ENCODE measurements around the gene NLGN2.
"Not testable (repeated sequence)": the region's sequence is repeated elsewhere in the genome, so short reads cannot be mapped to it uniquely, and the experiment has no call there.

Gene NLGN2

DNA sequence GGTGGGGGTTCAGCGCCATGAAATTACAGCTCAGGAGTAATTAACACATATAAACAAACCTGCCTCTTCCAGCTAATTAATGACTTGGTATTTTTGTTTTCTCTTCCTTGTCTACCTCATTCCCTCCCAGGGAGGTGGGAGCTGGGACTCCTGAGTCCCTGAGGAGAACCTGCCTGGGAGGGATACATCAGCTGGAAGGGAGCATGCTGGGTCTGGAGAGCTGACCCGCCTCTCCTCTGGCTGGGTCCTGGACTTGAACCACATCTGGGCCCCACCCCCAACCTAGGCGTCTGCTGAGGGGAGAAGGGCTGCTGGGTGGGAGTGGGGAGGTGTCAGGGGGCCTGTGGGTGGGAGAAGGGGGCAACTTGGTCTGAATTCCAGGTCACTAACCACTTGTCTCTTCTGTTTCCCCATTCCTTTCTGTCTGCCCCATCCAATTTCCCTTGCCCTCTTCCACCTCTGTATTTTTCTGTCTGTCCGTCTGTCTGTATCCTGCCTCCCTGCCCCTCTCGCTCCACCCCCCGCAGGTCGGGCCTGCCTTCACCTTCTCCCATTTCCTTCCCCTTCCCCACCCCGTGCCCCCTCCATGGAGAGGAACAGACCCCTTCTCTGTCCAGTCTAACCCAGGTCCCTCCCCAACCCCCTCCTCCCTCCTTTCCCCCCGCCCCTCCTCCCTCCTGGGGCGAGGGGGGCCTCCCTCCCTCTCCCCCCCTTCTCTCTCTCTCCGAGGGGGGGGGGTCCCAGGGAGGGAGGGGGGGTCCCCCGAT lies at the start of gene NLGN2:
NLGN2 (plus strand) TSS at position 361 of the 767 bp plus-strand sequence. CDS start 411 bp downstream, outside the sequence.
- TF ChIP-seq, protein P1, sequence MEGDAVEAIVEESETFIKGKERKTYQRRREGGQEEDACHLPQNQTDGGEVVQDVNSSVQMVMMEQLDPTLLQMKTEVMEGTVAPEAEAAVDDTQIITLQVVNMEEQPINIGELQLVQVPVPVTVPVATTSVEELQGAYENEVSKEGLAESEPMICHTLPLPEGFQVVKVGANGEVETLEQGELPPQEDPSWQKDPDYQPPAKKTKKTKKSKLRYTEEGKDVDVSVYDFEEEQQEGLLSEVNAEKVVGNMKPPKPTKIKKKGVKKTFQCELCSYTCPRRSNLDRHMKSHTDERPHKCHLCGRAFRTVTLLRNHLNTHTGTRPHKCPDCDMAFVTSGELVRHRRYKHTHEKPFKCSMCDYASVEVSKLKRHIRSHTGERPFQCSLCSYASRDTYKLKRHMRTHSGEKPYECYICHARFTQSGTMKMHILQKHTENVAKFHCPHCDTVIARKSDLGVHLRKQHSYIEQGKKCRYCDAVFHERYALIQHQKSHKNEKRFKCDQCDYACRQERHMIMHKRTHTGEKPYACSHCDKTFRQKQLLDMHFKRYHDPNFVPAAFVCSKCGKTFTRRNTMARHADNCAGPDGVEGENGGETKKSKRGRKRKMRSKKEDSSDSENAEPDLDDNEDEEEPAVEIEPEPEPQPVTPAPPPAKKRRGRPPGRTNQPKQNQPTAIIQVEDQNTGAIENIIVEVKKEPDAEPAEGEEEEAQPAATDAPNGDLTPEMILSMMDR (IDR thresholded peaks at IDR 0.05; ENCODE audit: low read depth, low read length, missing control alignments): no peak
- H3K4me3 ChIP-seq (replicated peaks; ENCODE audit: low read depth, low read length): no peak within 1 kb of the TSS

DNA sequence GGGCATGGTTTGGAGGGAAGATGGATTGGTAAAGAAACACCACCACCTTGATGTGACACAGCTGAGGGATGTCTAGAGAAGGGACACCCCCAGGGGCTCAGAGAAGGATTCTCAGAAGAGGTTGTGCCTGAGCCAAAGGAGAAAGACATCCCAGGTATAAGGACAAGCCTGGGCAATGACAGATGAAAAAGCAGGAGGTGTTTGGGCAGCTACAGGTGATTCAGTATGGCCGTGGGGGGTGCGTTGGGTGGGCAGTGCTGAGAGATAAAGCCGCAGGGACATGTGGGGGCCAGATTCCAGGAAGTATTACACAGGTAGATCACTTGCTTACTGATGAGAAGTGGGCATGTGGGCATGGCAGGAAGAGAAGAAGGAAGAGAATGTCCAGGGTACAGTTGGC lies 45.7 kb upstream of the NLGN2 start:
- no peak overlapping the region for H3K4me3 ChIP-seq (replicated peaks; ENCODE audit: low read depth, low read length)
- TF ChIP-seq, protein P1 (IDR thresholded peaks at IDR 0.05; ENCODE audit: low read depth, low read length, missing control alignments): no peak
- no peak for DNase-seq (ENCODE audit: extremely low read depth, low read depth)

More for the DNA sequence above, at the start of gene NLGN2:
- DNase-seq (ENCODE audit: extremely low read depth, low read depth): no peak

DNA sequence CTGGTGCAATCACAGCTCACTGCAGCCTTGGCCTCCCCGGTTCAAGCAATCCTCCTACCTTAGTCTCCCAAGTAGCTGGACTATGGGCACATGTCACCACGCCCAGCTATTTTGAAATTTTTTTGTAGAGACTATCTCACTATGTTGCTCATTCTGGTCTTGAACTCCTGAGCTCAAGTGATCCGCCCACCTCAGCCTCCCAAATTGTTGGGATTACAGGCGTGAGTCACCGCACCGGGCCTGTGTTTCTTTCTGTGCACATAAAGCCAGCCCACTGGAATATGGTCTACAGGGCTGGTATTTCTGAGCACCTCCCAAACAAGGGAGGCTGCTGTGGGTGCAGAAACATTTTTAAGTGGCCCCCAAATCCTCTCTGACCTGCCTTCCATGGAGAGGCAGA lies 44.3 kb upstream of the NLGN2 start:
- TF ChIP-seq, protein P1 (IDR thresholded peaks at IDR 0.05; ENCODE audit: low read depth, low read length, missing control alignments): no peak
- DNase-seq (ENCODE audit: extremely low read depth, low read depth): no peak
- H3K4me3 ChIP-seq (replicated peaks; ENCODE audit: low read depth, low read length): no peak overlapping the region

DNA sequence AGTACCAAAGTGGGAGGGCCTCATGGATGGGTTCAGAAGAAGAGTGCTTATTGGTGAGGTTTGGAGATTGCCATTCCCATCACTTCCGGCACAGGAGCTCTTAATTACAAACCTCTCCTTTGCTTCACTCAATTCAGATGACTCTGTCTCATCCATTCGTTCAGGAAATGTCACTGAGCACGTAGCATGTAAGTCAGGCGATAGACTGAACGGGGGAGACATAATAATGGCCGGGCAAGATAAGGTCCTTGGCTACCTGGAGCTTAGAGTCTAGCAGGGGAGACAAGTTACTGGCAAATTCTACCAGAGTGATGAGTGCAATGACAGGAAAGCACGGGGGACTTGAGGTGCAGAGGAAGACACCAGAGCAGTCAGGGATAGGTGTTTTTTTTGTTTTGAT lies 41.7 kb upstream of the NLGN2 start:
- not testable (repeated sequence) for H3K4me3 ChIP-seq (replicated peaks; ENCODE audit: low read depth, low read length); DNase-seq (ENCODE audit: extremely low read depth, low read depth)

DNA sequence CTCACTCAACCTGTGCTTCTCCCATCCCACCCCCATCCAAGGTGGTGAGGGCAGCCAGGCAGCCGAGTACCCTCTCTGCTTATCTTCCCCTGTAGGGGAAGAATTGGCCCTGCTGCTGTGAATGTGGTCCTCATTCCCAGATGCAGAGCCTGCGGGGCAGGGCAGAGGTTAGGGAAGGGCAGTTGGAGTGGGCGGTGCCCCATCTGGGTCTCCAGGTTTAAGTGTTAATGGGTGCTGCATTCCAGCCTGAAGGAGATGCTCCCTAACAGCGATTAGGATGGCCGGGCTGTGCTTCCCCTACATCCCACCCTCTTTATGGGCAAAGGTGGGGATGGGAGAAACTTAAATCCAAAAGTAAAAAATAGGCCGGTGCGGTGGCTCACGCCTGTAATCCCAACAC lies 40.6 kb upstream of the NLGN2 start:
- no peak overlapping the region for H3K4me3 ChIP-seq (replicated peaks; ENCODE audit: low read depth, low read length)
- TF ChIP-seq, protein P1 (IDR thresholded peaks at IDR 0.05; ENCODE audit: low read depth, low read length, missing control alignments): no peak
- DNase-seq (ENCODE audit: extremely low read depth, low read depth): no peak

DNA sequence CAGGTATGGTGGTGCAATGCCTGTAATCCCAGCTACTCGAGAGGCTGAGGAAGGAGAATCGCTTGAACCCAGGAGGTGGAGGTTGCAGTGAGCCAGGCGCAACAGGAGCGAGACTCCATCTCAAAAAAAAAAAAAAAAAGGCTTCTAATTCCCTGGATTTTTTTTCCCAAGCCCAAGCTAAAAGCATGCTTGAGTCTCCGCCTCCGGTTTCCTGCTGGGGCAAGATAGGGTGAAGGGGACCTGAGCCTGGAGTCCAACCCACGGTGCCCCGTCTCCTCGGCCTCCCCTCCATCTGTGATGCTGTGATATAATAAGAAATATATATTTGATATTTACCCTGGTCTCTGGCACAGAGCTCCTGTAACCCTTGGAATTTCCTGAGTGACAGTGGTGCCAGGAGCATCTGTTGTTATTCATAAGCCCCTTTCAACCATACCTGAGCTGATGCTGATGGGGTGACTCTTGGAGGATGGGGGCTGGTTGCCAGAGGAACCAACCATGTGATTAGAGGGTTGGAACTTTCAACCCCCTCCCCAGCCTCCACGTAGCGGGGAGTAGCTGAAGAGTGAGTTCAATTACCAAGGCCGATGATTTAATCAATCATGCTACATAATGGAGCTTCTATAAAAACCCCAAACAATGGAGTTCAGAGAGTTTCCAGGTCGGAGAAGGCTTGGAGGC lies 39.6 kb upstream of the NLGN2 start:
- H3K4me3 ChIP-seq (replicated peaks; ENCODE audit: low read depth, low read length): no peak overlapping the region
- TF ChIP-seq, protein P1 (IDR thresholded peaks at IDR 0.05; ENCODE audit: low read depth, low read length, missing control alignments): no peak
- DNase-seq (ENCODE audit: extremely low read depth, low read depth): no peak

DNA sequence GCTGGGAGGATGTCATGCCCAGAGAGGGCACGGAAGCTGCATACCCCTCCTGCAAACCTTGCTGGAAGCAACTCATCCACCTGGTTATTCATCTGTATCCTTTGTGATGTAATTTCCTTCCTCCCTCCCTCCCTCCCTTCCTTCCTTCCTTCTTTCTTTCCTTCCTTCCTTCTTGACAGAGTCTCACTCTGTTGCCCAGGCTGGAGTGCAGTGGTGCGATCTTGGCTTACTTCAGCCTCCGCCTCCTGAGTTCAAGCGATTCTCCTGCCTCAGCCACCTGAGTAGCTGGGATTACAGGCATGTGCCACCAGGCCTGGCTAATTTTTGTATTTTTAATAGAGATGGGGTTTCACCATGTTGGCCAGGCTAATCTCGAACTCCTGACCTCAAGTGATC lies 39.0 kb upstream of the NLGN2 start:
- not testable (repeated sequence) for H3K4me3 ChIP-seq (replicated peaks; ENCODE audit: low read depth, low read length); DNase-seq (ENCODE audit: extremely low read depth, low read depth)
